HEK293 (cell line): ENCODE data around the gene SDC1.

Source experiments
- BCL11B ChIP-seq: fragments of 450-650 bp; formaldehyde crosslinking; IDR thresholded peaks from 2 replicates; pipeline ENCODE4 v1.5.1; 2016; ENCODE audit warnings: low read depth, missing biosample characterization, missing genetic modification characterization
- EGR2 ChIP-seq: fragments of 450-650 bp; formaldehyde crosslinking; IDR thresholded peaks from 2 replicates; pipeline ENCODE4 v1.5.1; 2016; ENCODE audit warnings: low read depth, missing biosample characterization, missing genetic modification characterization
- GLIS1 ChIP-seq: fragments of 450-650 bp; formaldehyde crosslinking; IDR thresholded peaks from 2 replicates; pipeline ENCODE4 v1.5.1; 2016; ENCODE audit warnings: missing biosample characterization, missing genetic modification characterization
- MYNN ChIP-seq: fragments of 450-650 bp; formaldehyde crosslinking; IDR thresholded peaks from 2 replicates; pipeline ENCODE4 v1.5.1; 2016; ENCODE audit warnings: missing biosample characterization, missing genetic modification characterization, borderline replicate concordance
- RBAK ChIP-seq: fragments of 450-650 bp; formaldehyde crosslinking; IDR thresholded peaks from 2 replicates; pipeline ENCODE4 v1.5.1; 2016; ENCODE audit warnings: missing biosample characterization, missing genetic modification characterization
- SP7 ChIP-seq: fragments of 450-650 bp; formaldehyde crosslinking; IDR thresholded peaks from 2 replicates; pipeline ENCODE4 v1.5.1; 2016; ENCODE audit warnings: missing biosample characterization, missing genetic modification characterization
- TRIM28 ChIP-seq: IDR thresholded peaks from 2 replicates; pipeline ENCODE4 v1.6.1; 2011; ENCODE audit warnings: low read length, control low read depth, borderline replicate concordance
- YY2 ChIP-seq: fragments of 450-650 bp; formaldehyde crosslinking; IDR thresholded peaks from 2 replicates; pipeline ENCODE4 v1.5.1; 2016; ENCODE audit warnings: missing biosample characterization, missing genetic modification characterization
- ZFP37 ChIP-seq: fragments of 450-650 bp; formaldehyde crosslinking; IDR thresholded peaks from 2 replicates; pipeline ENCODE4 v1.5.1; 2016; ENCODE audit warnings: missing biosample characterization, missing genetic modification characterization
- ZFP41 ChIP-seq: fragments of 450-650 bp; formaldehyde crosslinking; IDR thresholded peaks from 2 replicates; pipeline ENCODE4 v1.5.1; 2016; ENCODE audit warnings: missing biosample characterization, missing genetic modification characterization, borderline replicate concordance
- ZNF10 ChIP-seq: fragments of 450-650 bp; formaldehyde crosslinking; IDR thresholded peaks from 2 replicates; pipeline ENCODE4 v1.5.1; 2017; ENCODE audit warnings: missing biosample characterization, missing genetic modification characterization
- ZNF132 ChIP-seq: fragments of 450-650 bp; formaldehyde crosslinking; IDR thresholded peaks from 2 replicates; pipeline ENCODE4 v1.5.1; 2017; ENCODE audit warnings: missing biosample characterization, missing genetic modification characterization, borderline replicate concordance
- ZNF184 ChIP-seq: fragments of 450-650 bp; IDR thresholded peaks from 2 replicates; pipeline ENCODE4 v1.5.1; 2018; ENCODE audit warnings: missing biosample characterization, mild to moderate bottlenecking, missing genetic modification characterization
- ZNF239 ChIP-seq: fragments of 450-650 bp; formaldehyde crosslinking; IDR thresholded peaks from 2 replicates; pipeline ENCODE4 v1.5.1; 2016; ENCODE audit warnings: missing biosample characterization, missing genetic modification characterization
- ZNF292 ChIP-seq: fragments of 450-650 bp; formaldehyde crosslinking; IDR thresholded peaks from 2 replicates; pipeline ENCODE4 v1.5.1; 2016; ENCODE audit warnings: low read depth, missing biosample characterization, missing genetic modification characterization, borderline replicate concordance
- ZNF366 ChIP-seq: fragments of 450-650 bp; formaldehyde crosslinking; conservative IDR thresholded peaks from 2 replicates; pipeline ENCODE4 v1.5.1; 2016; ENCODE audit warnings: missing biosample characterization, missing genetic modification characterization
- ZNF433 ChIP-seq: fragments of 450-650 bp; formaldehyde crosslinking; IDR thresholded peaks from 2 replicates; pipeline ENCODE4 v1.5.1; 2016; ENCODE audit warnings: missing biosample characterization, missing genetic modification characterization, low read depth
- ZNF555 ChIP-seq: fragments of 450-650 bp; formaldehyde crosslinking; conservative IDR thresholded peaks from 2 replicates; pipeline ENCODE4 v1.5.1; 2017; ENCODE audit warnings: missing biosample characterization, mild to moderate bottlenecking, missing genetic modification characterization, inconsistent platforms
- ZNF585B ChIP-seq: fragments of 450-650 bp; formaldehyde crosslinking; IDR thresholded peaks from 2 replicates; pipeline ENCODE4 v1.5.1; 2016; ENCODE audit warnings: missing biosample characterization, missing genetic modification characterization
- ZNF664 ChIP-seq: fragments of 450-650 bp; formaldehyde crosslinking; IDR thresholded peaks from 2 replicates; pipeline ENCODE4 v1.5.1; 2016; ENCODE audit warnings: missing biosample characterization, missing genetic modification characterization
- ZNF677 ChIP-seq: fragments of 450-650 bp; IDR thresholded peaks from 2 replicates; pipeline ENCODE4 v1.5.0; 2018; ENCODE audit warnings: missing biosample characterization, mild to moderate bottlenecking, missing genetic modification characterization, moderate library complexity
- ZNF747 ChIP-seq: fragments of 450-650 bp; formaldehyde crosslinking; IDR thresholded peaks from 2 replicates; pipeline ENCODE4 v1.5.1; 2016; ENCODE audit warnings: missing biosample characterization, missing genetic modification characterization
- ZNF76 ChIP-seq: fragments of 450-650 bp; formaldehyde crosslinking; IDR thresholded peaks from 2 replicates; pipeline ENCODE4; 2016; ENCODE audit warnings: low read depth, missing biosample characterization, missing genetic modification characterization, borderline replicate concordance
- ZSCAN30 ChIP-seq: fragments of 450-650 bp; IDR thresholded peaks from 2 replicates; pipeline ENCODE4 v1.5.1; 2018; ENCODE audit warnings: missing biosample characterization, mild to moderate bottlenecking, missing genetic modification characterization, moderate library complexity
- TF ChIP-seq, protein P1 (sequence below): fragments of 450-650 bp; formaldehyde crosslinking; IDR thresholded peaks from 2 replicates; pipeline ENCODE4 v1.5.1; 2016; ENCODE audit warnings: missing biosample characterization, missing genetic modification characterization
- TF ChIP-seq, protein P2 (sequence below): fragments of 450-650 bp; IDR thresholded peaks from 2 replicates; pipeline ENCODE4 v1.5.1; 2018; ENCODE audit warnings: missing biosample characterization, missing genetic modification characterization
- TF ChIP-seq, protein P3 (sequence below): fragments of 450-650 bp; formaldehyde crosslinking; IDR thresholded peaks from 2 replicates; pipeline ENCODE4 v1.5.1; 2016; ENCODE audit warnings: missing biosample characterization, missing genetic modification characterization
- TF ChIP-seq, protein P4 (sequence below): fragments of 450-650 bp; formaldehyde crosslinking; IDR thresholded peaks from 2 replicates; pipeline ENCODE4 v1.5.1; 2016; ENCODE audit warnings: missing biosample characterization, missing genetic modification characterization
- TF ChIP-seq, protein P5 (sequence below): fragments of 450-650 bp; formaldehyde crosslinking; IDR thresholded peaks from 2 replicates; pipeline ENCODE4; 2016; ENCODE audit warnings: missing biosample characterization, missing genetic modification characterization
- TF ChIP-seq, protein P6 (sequence below): fragments of 450-650 bp; formaldehyde crosslinking; IDR thresholded peaks from 2 replicates; pipeline ENCODE4 v1.5.1; 2016; ENCODE audit warnings: missing biosample characterization, missing genetic modification characterization

Gene SDC1

DNA sequence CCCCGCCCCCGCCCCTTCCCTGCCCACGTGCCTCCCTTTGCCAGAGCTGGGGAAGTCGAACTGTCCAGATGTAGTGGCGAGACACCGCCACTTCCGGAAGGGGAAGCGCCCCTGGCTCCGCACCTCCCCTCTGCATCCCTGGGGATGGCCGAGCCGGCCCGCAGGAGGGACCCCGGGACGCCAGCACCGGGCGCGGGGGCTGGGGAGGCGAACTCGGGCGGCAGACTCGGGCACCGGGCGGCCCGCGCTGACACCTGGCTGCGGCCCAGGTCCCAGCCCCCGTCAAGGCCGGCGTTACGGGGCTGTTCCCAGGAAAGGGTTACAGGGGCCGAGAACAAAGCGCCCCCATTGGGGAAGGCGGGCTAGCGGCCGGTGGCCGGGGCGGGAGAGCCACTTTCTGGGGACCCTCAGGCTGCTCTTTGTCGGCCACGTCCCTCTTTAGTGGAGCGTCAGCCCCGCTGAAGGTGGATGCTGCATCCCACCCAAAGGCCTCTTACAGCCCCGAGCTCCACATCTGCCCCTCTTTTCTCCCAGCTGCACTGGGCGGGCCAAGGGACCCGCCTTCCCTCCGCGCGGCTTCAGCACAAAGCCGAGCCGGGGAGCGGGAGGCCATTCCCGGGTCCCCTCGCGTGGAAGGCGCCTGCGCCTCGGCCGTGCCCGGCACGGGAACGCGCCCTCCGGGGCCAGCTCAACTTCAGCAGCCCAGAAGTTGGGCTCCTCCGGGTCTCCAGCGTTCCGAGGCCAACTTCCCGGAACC, 1.3 kb downstream of the SDC1 start (continued):
- TF ChIP-seq ZNF10 (tag by site-specific recombination): no peak
- no peak; the same call in 1 of the 2 replicates for TF ChIP-seq ZSCAN30 (tag by site-specific recombination)
- TF ChIP-seq ZNF239: no peak
- no peak for TF ChIP-seq ZNF292 (tag by site-specific recombination)
- TF ChIP-seq SP7 (tag by site-specific recombination): no peak
- TF ChIP-seq ZNF747 (tag by site-specific recombination): no peak
- no peak for TF ChIP-seq GLIS1 (tag by site-specific recombination)
- TF ChIP-seq, protein P1, sequence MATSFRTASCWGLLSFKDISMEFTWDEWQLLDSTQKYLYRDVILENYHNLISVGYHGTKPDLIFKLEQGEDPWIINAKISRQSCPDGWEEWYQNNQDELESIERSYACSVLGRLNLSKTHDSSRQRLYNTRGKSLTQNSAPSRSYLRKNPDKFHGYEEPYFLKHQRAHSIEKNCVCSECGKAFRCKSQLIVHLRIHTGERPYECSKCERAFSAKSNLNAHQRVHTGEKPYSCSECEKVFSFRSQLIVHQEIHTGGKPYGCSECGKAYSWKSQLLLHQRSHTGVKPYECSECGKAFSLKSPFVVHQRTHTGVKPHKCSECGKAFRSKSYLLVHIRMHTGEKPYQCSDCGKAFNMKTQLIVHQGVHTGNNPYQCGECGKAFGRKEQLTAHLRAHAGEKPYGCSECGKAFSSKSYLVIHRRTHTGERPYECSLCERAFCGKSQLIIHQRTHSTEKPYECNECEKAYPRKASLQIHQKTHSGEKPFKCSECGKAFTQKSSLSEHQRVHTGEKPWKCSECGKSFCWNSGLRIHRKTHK (tag by site-specific recombination): no peak
- TF ChIP-seq ZNF184: no peak
- no peak for TF ChIP-seq ZNF555 (tag by site-specific recombination)
- TF ChIP-seq ZFP41 (tag by site-specific recombination): no peak
- no peak for TF ChIP-seq MYNN
- TF ChIP-seq ZNF677 (tag by site-specific recombination): no peak
- TF ChIP-seq, protein P2, sequence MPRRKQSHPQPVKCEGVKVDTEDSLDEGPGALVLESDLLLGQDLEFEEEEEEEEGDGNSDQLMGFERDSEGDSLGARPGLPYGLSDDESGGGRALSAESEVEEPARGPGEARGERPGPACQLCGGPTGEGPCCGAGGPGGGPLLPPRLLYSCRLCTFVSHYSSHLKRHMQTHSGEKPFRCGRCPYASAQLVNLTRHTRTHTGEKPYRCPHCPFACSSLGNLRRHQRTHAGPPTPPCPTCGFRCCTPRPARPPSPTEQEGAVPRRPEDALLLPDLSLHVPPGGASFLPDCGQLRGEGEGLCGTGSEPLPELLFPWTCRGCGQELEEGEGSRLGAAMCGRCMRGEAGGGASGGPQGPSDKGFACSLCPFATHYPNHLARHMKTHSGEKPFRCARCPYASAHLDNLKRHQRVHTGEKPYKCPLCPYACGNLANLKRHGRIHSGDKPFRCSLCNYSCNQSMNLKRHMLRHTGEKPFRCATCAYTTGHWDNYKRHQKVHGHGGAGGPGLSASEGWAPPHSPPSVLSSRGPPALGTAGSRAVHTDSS (tag by site-specific recombination): no peak
- TF ChIP-seq, protein P3, sequence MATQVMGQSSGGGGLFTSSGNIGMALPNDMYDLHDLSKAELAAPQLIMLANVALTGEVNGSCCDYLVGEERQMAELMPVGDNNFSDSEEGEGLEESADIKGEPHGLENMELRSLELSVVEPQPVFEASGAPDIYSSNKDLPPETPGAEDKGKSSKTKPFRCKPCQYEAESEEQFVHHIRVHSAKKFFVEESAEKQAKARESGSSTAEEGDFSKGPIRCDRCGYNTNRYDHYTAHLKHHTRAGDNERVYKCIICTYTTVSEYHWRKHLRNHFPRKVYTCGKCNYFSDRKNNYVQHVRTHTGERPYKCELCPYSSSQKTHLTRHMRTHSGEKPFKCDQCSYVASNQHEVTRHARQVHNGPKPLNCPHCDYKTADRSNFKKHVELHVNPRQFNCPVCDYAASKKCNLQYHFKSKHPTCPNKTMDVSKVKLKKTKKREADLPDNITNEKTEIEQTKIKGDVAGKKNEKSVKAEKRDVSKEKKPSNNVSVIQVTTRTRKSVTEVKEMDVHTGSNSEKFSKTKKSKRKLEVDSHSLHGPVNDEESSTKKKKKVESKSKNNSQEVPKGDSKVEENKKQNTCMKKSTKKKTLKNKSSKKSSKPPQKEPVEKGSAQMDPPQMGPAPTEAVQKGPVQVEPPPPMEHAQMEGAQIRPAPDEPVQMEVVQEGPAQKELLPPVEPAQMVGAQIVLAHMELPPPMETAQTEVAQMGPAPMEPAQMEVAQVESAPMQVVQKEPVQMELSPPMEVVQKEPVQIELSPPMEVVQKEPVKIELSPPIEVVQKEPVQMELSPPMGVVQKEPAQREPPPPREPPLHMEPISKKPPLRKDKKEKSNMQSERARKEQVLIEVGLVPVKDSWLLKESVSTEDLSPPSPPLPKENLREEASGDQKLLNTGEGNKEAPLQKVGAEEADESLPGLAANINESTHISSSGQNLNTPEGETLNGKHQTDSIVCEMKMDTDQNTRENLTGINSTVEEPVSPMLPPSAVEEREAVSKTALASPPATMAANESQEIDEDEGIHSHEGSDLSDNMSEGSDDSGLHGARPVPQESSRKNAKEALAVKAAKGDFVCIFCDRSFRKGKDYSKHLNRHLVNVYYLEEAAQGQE (tag by site-specific recombination): no peak
- TF ChIP-seq BCL11B: no peak
- no peak for TF ChIP-seq RBAK
- TF ChIP-seq ZFP37 (tag by site-specific recombination): 0 out of 2 replicates have a peak, but pooled peaks have one; percentile 28
- TF ChIP-seq ZNF585B (tag by site-specific recombination): no peak
- TF ChIP-seq, protein P4, sequence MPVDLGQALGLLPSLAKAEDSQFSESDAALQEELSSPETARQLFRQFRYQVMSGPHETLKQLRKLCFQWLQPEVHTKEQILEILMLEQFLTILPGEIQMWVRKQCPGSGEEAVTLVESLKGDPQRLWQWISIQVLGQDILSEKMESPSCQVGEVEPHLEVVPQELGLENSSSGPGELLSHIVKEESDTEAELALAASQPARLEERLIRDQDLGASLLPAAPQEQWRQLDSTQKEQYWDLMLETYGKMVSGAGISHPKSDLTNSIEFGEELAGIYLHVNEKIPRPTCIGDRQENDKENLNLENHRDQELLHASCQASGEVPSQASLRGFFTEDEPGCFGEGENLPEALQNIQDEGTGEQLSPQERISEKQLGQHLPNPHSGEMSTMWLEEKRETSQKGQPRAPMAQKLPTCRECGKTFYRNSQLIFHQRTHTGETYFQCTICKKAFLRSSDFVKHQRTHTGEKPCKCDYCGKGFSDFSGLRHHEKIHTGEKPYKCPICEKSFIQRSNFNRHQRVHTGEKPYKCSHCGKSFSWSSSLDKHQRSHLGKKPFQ (tag by site-specific recombination): no peak
- TF ChIP-seq TRIM28: no peak
- TF ChIP-seq ZNF76 (tag by site-specific recombination): peak; percentile 68
- TF ChIP-seq, protein P5, sequence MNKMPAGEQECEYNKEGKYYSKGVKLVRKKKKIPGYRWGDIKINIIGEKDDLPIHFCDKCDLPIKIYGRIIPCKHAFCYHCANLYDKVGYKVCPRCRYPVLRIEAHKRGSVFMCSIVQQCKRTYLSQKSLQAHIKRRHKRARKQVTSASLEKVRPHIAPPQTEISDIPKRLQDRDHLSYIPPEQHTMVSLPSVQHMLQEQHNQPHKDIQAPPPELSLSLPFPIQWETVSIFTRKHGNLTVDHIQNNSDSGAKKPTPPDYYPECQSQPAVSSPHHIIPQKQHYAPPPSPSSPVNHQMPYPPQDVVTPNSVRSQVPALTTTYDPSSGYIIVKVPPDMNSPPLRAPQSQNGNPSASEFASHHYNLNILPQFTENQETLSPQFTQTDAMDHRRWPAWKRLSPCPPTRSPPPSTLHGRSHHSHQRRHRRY (tag by site-specific recombination): no peak
- no peak; the same call in 1 of the 2 replicates for TF ChIP-seq EGR2 (tag by site-specific recombination)
- no peak for TF ChIP-seq ZNF366 (tag by site-specific recombination)
- TF ChIP-seq, protein P6, sequence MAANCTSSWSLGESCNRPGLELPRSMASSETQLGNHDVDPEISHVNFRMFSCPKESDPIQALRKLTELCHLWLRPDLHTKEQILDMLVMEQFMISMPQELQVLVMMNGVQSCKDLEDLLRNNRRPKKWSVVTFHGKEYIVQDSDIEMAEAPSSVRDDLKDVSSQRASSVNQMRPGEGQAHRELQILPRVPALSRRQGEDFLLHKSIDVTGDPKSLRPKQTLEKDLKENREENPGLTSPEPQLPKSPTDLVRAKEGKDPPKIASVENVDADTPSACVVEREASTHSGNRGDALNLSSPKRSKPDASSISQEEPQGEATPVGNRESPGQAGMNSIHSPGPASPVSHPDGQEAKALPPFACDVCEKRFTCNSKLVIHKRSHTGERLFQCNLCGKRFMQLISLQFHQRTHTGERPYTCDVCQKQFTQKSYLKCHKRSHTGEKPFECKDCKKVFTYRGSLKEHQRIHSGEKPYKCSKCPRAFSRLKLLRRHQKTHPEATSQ (tag by site-specific recombination): no peak
- no peak for TF ChIP-seq YY2
- no peak for TF ChIP-seq ZNF433 (tag by site-specific recombination)
- TF ChIP-seq ZNF664 (tag by site-specific recombination): no peak
- no peak for TF ChIP-seq ZNF132 (tag by site-specific recombination)
